ENCODE measurements around the gene P2RX1.
"Not testable (repeated sequence)": the region's sequence is repeated elsewhere in the genome, so short reads cannot be mapped to it uniquely, and the experiment has no call there.

Gene P2RX1

DNA sequence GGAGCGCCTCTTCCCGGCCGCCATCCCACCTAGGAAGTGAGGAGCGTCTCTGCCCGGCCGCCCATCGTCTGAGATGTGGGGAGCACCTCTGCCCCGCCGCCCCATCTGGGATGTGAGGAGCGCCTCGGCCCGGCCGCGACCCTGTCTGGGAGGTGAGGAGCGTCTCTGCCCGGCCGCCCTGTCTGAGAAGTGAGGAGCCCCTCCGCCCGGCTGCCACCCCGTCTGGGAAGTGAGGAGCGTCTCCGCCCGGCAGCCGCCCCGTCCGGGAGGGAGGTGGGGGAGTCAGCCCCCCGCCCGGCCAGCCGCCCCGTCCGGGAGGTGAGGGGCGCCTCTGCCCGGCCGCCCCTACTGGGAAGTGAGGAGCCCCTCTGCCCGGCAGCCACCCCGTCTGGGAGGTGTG lies 62.1 kb downstream of the P2RX1 start:
- DNase-seq = not testable (repeated sequence)

GRCh38 chr17:3852561-3852960 lies 63.7 kb downstream of the P2RX1 start:
- DNase-seq = peak; percentile 2

- DNase-seq = no peak
Observed at GRCh38 chr17:3851461-3852100, 64.7 kb downstream of the P2RX1 start.

DNA sequence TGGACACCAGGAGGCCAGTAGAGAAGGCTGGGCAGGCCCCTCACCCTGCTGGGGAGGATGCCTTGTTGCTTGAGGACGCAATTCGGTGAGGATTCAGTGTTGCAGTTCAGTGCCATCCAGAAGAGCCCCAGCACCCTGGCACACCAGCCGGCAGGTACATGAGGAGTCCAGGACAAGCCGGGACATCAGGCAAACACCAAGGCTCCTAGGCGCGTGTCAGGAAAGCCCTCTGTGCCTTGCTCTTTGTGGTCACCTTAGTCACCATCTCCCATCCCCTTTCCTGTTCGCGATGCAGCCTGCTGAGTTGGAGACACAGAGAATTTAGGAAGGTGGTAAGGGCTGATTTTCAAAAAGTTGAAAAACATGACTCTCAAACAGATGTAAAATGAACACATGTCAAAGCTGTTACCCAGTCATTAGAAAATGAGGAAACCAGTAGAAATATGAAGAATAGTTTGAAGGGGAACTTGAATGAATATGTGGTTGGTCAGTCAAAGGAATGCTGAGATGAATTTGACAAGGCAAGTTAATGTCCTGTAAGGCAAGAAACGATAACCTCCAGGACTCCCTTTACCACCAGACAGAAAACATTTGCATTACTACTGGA lies 67.9 kb downstream of the P2RX1 start:
- no peak for DNase-seq

- DNase-seq = no peak
Observed at GRCh38 chr17:3847165-3847670, 69.0 kb downstream of the P2RX1 start.
